Naive B cell (primary cell): ENCODE measurements around the gene EHD1. TPM values are rescaled to one million over a fixed set of nuclear protein-coding genes. Genes with fewer than 3 reads are reported as not detected.

Experiments used
- ATAC-seq, 2 donors: fragments of 150-1000 bp; cut with Tn5 transposase; 2 replicates each; pipeline ENCODE4 v1.10.0; 2021; ENCODE audit warnings: low read depth in 2 of 2, mild to moderate bottlenecking in 2 of 2, moderate library complexity in 2 of 2
- DNase-seq: peaks from one replicate; pipeline ENCODE4 v3.0.0; 2022
- H3K27ac Mint-ChIP-seq, 6 donors: one replicate each; pipeline ENCODE4 v1.8.0; 2020 to 2022; ENCODE audit warnings: mild to moderate bottlenecking in 6 of 6, mixed read lengths in 6 of 6, moderate library complexity in 5 of 6, inconsistent platforms in 2 of 6
- H3K27me3 Mint-ChIP-seq, 3 donors: one replicate each; pipeline ENCODE4 v1.8.0; 2021 to 2022; ENCODE audit warnings: mixed read lengths in 3 of 3, mild to moderate bottlenecking in 1 of 3
- H3K36me3 Mint-ChIP-seq, 2 donors: one replicate each; pipeline ENCODE4 v1.8.0; 2020 to 2022; ENCODE audit warnings: mixed read lengths in 2 of 2, inconsistent platforms in 1 of 2, mild to moderate bottlenecking in 1 of 2
- H3K4me1 Mint-ChIP-seq, 3 donors: one replicate each; pipeline ENCODE4 v1.8.0; 2020 to 2022; ENCODE audit warnings: mixed read lengths in 3 of 3, inconsistent platforms in 1 of 3, mild to moderate bottlenecking in 1 of 3, moderate library complexity in 1 of 3
- H3K4me3 Mint-ChIP-seq, 8 donors: one replicate each; pipeline ENCODE4 v1.8.0; 2020 to 2022; ENCODE audit warnings: mild to moderate bottlenecking in 8 of 8, mixed read lengths in 8 of 8, moderate library complexity in 8 of 8, inconsistent platforms in 2 of 8
- H3K9me3 Mint-ChIP-seq, 7 donors: one replicate each; pipeline ENCODE4 v1.8.0; 2020 to 2022; ENCODE audit warnings: mixed read lengths in 7 of 7, mild to moderate bottlenecking in 5 of 7, inconsistent platforms in 2 of 7, moderate library complexity in 1 of 7
- polyA plus RNA-seq, 6 donors: library from polyadenylated mRNA; unstranded; fragments of 300-500 nt; fragmentation: Illumina TruSeq; gene quantifications; one replicate each; pipeline ENCODE4 v1.2.3, GENCODE V29; 2021; ENCODE audit warnings: low read depth in 6 of 6

EHD1 gene
- polyA plus RNA-seq, 6 donors from 2014 or later: 65.3 to 119 (median 90.7) TPM

DNA sequence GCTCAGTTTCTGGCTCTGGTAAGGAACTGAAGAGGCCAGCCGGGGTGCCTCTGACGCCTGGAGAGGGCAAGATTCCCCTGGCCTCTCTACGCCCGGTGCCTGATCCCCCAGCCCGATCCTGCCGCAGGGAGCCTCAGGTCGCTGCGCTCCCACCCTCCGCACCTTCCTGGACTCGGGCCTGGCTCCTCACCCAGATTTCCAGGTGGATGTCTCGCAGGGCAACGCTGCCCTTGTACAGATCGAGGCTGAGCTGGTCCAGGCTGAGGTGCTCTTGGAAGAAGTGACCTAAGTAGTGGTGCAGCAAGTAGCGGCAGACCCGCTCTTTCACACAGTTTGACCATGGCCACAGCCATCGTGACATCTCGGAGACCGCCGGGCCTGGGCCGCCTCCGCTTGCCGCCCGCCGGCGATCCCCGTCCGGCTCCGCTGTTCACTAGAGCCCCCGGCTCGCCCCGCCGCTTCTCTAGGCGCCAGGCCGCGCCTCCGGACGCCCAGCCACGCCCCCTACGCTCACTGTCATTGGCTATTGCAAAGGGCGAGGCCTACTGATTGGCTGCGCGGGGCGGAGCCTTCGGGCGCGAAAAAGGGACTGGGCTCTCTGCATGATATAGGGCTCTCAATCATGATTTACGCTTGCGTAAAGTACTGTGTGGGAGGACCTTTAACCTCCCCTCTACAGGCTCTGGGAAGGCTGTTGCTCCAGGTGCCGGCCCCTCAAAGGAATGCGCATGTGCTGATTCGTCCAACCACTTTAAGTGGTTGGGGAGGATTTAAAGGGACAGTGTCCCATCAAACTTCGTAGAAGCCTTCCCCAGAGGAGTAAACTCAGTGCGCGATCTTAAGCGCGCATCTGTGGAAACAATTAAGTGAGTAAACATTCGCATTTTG is 38.6 kb upstream of the EHD1 start, which contains the start of gene ATG2A:
TSS of gene ATG2A (minus strand) at position 435 of the 888 bp plus-strand sequence. CDS start at position 361, 74 bp downstream.
- ATAC-seq: peak; percentile 96 to 97
- peaks cover 27 to 31% (median 30%) of the 10 kb centered on the region in 3 donors for H3K4me1 Mint-ChIP-seq
- H3K27ac Mint-ChIP-seq: peak within 1 kb of the TSS; percentile 77 to 97 (median 89)
- no peaks in the 10 kb centered on the region for H3K27me3 Mint-ChIP-seq
- H3K9me3 Mint-ChIP-seq: no peaks in the 10 kb centered on the region
- H3K36me3 Mint-ChIP-seq: peaks cover 0 to 9% of the 10 kb centered on the region in 2 donors
- peak within 1 kb of the TSS; percentile 86 to 94 (median 89) for H3K4me3 Mint-ChIP-seq
- peak; percentile 98 for DNase-seq

DNA sequence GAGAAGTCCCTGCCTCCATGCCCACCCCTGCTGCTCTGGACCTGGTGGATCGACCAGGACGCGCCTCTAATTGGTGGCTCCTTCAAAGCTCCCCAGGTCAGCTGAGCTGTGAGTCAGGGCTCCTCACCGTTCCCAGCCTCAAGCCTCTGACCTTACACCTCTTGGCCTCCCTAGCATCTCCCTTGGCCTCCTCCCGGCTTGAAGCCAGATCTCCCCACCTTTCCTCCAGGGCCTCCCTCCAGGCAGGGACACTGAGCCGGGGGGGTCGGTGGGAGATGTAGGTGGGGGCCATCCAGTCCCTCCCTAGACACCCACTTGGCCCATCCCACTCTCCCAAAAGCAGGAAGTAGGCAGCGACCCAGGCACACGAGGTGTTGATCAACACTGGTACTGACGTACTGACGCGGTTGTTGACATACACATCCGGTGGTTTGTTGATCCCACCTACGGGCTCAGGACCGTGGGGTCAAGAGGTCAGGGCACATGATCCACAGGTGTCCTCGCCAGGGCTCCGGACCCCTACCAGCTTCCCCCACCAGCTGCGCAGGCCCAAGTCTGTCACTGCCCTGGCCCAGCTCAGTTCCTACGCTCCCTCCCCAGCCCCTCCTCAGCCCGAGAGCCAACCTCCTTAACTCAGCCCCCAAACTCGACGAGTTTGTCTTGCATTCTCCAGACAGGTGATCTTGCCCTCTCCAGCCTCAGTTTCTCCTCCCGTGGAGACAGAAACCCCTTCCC is 37.8 kb upstream of the EHD1 start:
- no peaks in the 10 kb centered on the region for H3K9me3 Mint-ChIP-seq
- peaks cover 0 to 17% of the 10 kb centered on the region in 2 donors for H3K36me3 Mint-ChIP-seq
- H3K4me3 Mint-ChIP-seq: peak overlapping the region; percentile 86 to 94 (median 89)
- no peaks in the 10 kb centered on the region for H3K27me3 Mint-ChIP-seq
- peak overlapping the region; percentile 67 to 97 (median 89) for H3K27ac Mint-ChIP-seq
- no peak for ATAC-seq
- no peak for DNase-seq
- peaks cover 30 to 32% (median 31%) of the 10 kb centered on the region in 3 donors for H3K4me1 Mint-ChIP-seq

DNA sequence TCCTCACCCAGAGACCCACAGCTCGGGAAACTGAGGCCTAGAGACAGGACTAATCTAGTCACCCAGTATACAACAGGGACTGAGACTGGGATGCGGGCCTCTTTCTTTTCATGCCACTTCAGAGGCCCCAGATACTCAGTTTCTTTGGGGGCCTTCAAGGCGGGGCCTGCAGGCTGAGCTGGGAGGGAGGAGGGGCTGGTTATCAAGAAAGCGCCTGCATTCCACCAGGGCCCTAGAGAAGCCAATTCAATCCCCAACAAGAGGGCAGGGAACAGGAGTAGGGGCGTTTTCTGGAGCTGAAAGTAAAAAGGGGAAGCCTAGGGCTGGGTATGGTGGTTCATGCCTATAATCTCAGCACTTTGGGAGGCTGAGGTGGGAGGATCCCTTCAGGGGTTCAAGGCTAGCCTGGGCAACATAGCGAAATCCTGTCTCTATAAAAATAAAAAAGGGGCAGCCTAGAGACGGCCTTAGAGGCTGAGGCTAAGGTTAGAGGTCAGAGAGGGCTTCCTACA is 37.0 kb upstream of the EHD1 start:
- DNase-seq: no peak
- no peak for ATAC-seq

GRCh38 chr11:64914123-64914522 is 35.7 kb upstream of the EHD1 start:
- H3K9me3 Mint-ChIP-seq: no peaks in the 10 kb centered on the region
- no peak overlapping the region for H3K27ac Mint-ChIP-seq
- peaks cover 0 to 19% of the 10 kb centered on the region in 2 donors for H3K36me3 Mint-ChIP-seq
- H3K27me3 Mint-ChIP-seq: no peaks in the 10 kb centered on the region
- H3K4me1 Mint-ChIP-seq: peaks cover 30 to 32% (median 31%) of the 10 kb centered on the region in 3 donors
- H3K4me3 Mint-ChIP-seq: peak overlapping the region in 2 of 8 donors; percentile 62 to 71
- DNase-seq: no peak
- no peak for ATAC-seq

More for the DNA sequence above, 37.0 kb upstream of the EHD1 start:
- H3K9me3 Mint-ChIP-seq: no peaks in the 10 kb centered on the region
- peaks cover 30 to 32% (median 31%) of the 10 kb centered on the region in 3 donors for H3K4me1 Mint-ChIP-seq
- no peaks in the 10 kb centered on the region for H3K27me3 Mint-ChIP-seq
- peak overlapping the region; percentile 26 to 94 (median 87) for H3K4me3 Mint-ChIP-seq
- peak overlapping the region in 5 of 6 donors; percentile 27 to 97 (median 72) for H3K27ac Mint-ChIP-seq
- H3K36me3 Mint-ChIP-seq: peaks cover 0 to 19% of the 10 kb centered on the region in 2 donors

DNA sequence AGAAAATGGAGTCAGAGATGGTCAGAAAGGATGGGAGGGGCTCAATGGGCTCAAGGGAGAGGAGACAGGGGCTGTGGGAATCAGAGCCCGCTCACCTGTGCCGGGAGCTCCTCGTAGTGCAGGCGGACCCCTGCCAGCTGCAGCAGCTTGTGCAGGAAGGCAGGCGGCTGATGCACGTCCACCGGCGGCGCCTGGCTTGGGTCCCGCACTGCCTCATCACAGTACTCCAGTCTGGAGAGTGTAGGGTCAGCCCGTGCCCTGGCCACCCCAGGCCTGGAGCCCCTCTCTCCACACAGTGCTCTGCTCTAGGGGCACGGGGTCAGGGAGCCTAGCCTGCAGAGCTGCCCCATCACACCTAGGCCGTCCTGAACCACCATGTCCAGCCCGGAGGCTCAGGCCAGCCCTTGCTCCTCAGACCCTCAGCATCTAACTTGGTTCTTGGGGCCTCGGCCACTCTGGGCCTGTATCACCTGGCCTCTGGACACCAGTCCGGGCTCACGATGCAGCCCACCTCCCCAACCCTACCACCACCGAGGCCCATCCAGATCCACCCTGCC is 34.8 kb upstream of the EHD1 start:
- ATAC-seq: no peak
- Mint-ChIP-seq H3K36me3 (peaks cover 0 to 19% of the 10 kb centered on the region in 2 donors), H3K27ac (no peak overlapping the region)

DNA sequence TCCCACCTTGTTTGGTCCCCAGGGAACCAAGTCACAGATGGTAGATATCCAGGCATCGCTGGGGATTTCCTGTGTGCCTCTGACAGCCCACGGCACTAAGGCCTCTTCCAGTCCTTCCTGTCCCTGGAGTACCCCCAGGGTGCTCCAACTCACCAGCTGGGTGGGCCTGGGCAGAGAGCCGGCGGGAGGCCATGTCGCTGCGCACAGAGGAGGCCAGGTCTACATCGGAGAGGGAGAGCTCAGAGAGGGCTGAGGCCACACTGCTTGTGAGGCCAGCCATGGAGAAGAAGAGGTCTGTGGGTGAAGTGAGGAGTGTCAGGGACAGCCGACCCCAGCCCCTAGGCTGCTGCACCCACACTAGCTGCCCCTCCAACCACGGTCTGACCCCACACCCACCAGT is 33.3 kb upstream of the EHD1 start:
- Mint-ChIP-seq H3K4me3 (no peak overlapping the region), H3K27ac (no peak overlapping the region), H3K27me3 (no peaks in the 10 kb centered on the region), H3K9me3 (no peaks in the 10 kb centered on the region), H3K4me1 (peaks cover 16 to 23% (median 18%) of the 10 kb centered on the region in 3 donors), H3K36me3 (peaks cover 0 to 19% of the 10 kb centered on the region in 2 donors)
- DNase-seq: no peak
- ATAC-seq: no peak

More for the DNA sequence above, 34.8 kb upstream of the EHD1 start:
- peak overlapping the region in 1 of 8 donors; percentile 64 for H3K4me3 Mint-ChIP-seq
- H3K4me1 Mint-ChIP-seq: peaks cover 30 to 32% (median 31%) of the 10 kb centered on the region in 3 donors
- no peaks in the 10 kb centered on the region for H3K27me3 Mint-ChIP-seq
- no peak for DNase-seq
- no peaks in the 10 kb centered on the region for H3K9me3 Mint-ChIP-seq

DNA sequence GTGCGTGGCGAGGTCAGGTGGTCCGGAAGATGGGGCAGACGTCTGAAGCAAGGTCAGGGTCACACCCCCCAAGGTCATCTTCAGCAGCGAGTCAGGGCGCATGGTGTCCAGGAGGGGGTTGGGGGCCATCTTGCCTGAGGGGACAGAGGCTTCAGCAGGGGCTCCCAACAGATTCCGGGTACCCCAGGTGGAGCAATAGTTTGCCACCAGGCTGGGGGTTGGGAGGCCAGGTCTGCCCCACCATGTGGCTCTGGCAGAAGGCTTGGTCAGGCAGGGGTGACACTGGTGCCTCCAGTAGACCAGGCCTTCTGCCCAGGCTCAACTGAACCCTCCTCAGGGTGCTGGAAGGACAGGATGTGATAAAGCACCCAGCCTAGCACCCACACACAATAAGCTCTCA is 32.7 kb upstream of the EHD1 start:
- H3K36me3 Mint-ChIP-seq: peaks cover 0 to 19% of the 10 kb centered on the region in 2 donors
- no peak for ATAC-seq
- no peak overlapping the region for H3K4me3 Mint-ChIP-seq
- H3K9me3 Mint-ChIP-seq: no peaks in the 10 kb centered on the region
- DNase-seq: no peak
- H3K4me1 Mint-ChIP-seq: peaks cover 11 to 18% (median 13%) of the 10 kb centered on the region in 3 donors
- no peaks in the 10 kb centered on the region for H3K27me3 Mint-ChIP-seq
- no peak overlapping the region for H3K27ac Mint-ChIP-seq

DNA sequence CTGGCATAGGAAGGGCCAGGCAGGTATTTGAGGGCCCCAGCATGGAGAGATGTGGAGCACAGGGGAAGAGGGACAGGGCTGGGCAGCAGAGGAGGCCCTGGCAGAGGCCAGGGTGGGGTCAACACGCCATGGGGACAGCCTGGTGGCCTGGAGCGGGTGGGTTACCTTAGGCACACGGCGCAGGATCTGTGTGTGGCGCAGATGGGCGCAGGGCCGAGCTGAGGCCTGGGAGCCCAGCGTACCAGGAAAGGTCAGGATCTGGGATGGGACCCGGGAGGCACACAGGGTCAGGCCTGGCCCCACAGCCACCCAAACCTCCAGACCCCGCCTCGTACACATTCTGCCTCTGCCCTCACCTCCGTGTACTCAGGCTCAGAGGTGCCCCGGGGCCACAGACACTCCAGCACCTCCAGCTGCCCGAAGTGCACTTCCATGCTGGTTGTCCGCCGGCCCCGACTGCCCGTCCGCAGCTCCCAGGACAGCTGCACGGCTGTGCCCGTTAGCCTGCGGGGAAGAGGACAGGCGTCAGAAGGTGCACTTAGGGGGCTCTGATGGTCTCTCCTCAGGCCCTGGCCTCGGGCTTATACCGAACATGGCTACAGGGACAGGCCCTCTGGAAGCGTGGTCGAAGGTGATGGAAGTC is 32.2 kb upstream of the EHD1 start:
- no peak overlapping the region for H3K27ac Mint-ChIP-seq
- no peak for ATAC-seq
- H3K9me3 Mint-ChIP-seq: no peaks in the 10 kb centered on the region
- H3K4me3 Mint-ChIP-seq: no peak overlapping the region
- H3K36me3 Mint-ChIP-seq: peaks cover 0 to 19% of the 10 kb centered on the region in 2 donors
- peaks cover 5 to 14% (median 7%) of the 10 kb centered on the region in 3 donors for H3K4me1 Mint-ChIP-seq
- H3K27me3 Mint-ChIP-seq: no peaks in the 10 kb centered on the region
- no peak for DNase-seq

DNA sequence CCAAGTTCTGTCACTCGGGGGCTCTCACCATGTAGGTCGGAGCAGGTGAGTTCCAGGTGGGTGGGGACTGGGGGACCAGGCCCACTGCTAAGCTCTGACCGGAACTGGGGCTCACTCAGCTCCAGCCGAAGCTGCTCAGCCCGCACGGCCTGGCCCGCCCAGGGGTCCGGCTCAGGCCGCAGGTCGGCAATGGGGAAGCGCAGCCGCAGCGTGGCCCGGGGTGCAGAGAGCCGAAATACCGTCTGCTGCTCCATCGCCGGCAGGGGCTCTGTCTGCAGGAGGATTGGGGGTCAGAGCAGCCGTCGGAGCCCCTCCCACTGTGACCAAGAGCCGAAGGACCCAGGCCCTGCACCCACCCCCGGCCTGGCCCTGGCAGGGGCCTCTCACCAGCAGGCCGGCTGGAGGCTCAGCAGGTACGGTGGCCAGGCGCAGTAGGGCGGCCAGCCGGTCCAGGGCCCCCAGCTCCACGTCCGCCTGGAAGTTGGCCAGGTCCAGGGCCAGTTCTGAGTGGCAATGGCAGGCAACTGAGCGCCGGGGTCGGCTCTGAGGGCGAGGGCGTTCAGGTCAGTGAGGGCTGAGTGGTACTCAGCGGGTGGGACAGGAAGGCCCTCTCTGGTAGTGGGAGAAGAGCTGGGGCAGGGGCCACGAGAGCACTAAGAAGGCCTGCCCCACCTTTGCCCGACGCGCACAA is 31.4 kb upstream of the EHD1 start:
- ATAC-seq: no peak
- Mint-ChIP-seq H3K36me3 (peaks cover 0 to 19% of the 10 kb centered on the region in 2 donors), H3K27ac (no peak overlapping the region), H3K27me3 (no peaks in the 10 kb centered on the region), H3K4me1 (peaks cover 0 to 14% (median 0%) of the 10 kb centered on the region in 3 donors), H3K4me3 (no peak overlapping the region), H3K9me3 (no peaks in the 10 kb centered on the region)
- DNase-seq: no peak

DNA sequence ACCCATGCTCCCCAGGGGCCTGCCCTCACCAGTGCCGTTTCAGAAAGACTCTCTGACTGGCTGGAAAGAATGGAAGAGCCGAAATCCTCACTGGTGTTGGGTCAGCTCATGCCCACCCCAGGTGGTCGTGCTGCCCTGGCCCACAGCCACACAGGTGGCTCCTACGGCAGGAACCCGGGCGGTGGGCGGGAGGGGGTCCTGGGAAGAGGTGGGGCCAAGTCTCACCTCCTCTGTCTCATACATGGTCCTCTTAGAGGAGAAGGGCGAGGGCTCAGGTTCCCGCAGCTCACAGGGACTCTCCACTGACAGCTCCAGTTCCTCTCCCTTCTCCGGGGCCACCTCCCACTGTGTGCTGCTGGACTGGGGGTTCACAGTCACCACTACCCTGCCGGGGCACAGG is 30.3 kb upstream of the EHD1 start:
- Mint-ChIP-seq H3K36me3 (peaks cover 0 to 19% of the 10 kb centered on the region in 2 donors), H3K27ac (peak overlapping the region in 1 of 6 donors; percentile 66), H3K4me3 (no peak overlapping the region), H3K4me1 (peaks cover 0 to 10% (median 0%) of the 10 kb centered on the region in 3 donors), H3K9me3 (no peaks in the 10 kb centered on the region), H3K27me3 (no peaks in the 10 kb centered on the region)
- no peak for ATAC-seq
- no peak for DNase-seq

DNA sequence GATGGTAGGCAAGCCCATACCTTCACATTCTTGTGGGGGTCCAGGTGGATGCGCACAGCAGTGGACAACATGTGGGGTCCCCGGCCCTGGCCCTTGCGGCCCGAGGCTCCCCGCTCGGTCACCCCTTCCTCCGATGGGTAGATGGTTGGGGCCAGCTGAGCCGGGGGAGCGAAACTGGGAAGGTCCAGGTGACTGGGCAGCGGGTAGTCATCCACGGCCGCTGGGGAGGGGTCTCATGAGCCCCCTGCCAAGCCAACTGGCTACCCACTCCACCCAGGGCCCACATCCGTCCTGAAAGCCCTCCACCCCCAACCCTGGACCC is 27.9 kb upstream of the EHD1 start:
- H3K36me3 Mint-ChIP-seq: peaks cover 0 to 12% of the 10 kb centered on the region in 2 donors
- no peak overlapping the region for H3K4me3 Mint-ChIP-seq
- no peak overlapping the region for H3K27ac Mint-ChIP-seq
- H3K9me3 Mint-ChIP-seq: no peaks in the 10 kb centered on the region
- H3K27me3 Mint-ChIP-seq: no peaks in the 10 kb centered on the region
- DNase-seq (no peak), ATAC-seq (no peak)
- no peaks in the 10 kb centered on the region for H3K4me1 Mint-ChIP-seq

- peaks cover 0 to 10% of the 10 kb centered on the region in 2 donors for H3K36me3 Mint-ChIP-seq
- no peak for ATAC-seq
- H3K9me3 Mint-ChIP-seq: no peaks in the 10 kb centered on the region
- H3K4me1 Mint-ChIP-seq: no peaks in the 10 kb centered on the region
- no peaks in the 10 kb centered on the region for H3K27me3 Mint-ChIP-seq
- no peak for DNase-seq
- no peak overlapping the region for H3K4me3 Mint-ChIP-seq
- H3K27ac Mint-ChIP-seq: peak overlapping the region in 2 of 6 donors; percentile 57 to 60
These were observed 27.3 kb upstream of the EHD1 start for GRCh38 chr11:64905516-64906313.
